ENCODE results near the gene TSPYL1. TPM values are rescaled to one million over a fixed set of nuclear protein-coding genes. Genes with fewer than 3 reads are reported as not detected.

The TSPYL1 gene
- polyA plus RNA-seq, 1 donor: 85.8 TPM

DNA sequence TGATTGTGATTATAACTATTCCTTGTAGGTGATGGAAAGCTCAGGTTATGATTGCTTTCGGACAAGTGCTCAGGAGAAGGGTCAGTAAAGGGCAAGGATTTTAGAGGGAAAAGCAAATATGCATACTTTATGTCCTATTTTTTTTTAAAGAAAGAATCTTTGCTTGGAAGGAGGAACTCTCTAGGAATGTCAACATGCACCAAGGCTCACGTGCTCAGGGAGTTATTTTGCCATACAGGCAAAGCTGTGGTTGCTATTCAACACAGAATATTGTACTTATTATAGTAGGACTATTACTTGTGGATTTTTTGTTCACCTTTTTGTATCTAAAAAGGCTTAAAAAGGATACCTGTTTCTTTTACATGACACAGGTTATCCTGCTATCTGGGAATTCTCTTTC is 3.0 kb upstream of the TSPYL1 start:
- peaks cover 8% of the 10 kb centered on the region for H3K36me3 ChIP-seq (ENCODE audit: control insufficient read depth, insufficient read depth, low read length)
- 100% methylated on average over 1 of the region's 2 CpGs for WGBS (ENCODE audit: insufficient coverage, low lambda C conversion rate)
- no peaks in the 10 kb centered on the region for H3K9me3 ChIP-seq (ENCODE audit: control insufficient read depth, low read depth, low read length)

DNA sequence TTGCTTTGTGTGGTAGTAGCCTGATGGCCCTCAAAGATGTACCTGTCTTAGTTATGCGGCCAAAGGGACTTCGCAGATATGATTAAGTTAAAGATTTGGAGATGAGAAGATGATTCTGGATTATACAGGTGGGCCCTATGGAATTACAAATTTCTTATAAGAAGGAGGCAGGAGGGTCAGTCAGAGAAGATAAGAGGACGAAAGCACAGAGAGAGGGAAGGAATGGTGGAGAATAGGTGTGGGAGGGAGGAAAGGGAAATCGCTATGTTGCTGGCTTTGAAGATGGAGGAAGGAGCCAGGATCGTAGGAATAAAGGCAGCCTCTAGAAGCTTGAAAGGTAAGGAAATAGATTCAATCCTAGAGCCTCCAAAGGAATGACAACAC is 1.2 kb upstream of the TSPYL1 start:
- Histone ChIP-seq H3K9me3 (ENCODE audit: control insufficient read depth, low read depth, low read length) (no peaks in the 10 kb centered on the region), H3K4me3 (ENCODE audit: low read length) (peak overlapping the region; percentile 94), H3K27ac (ENCODE audit: low read length) (peak overlapping the region; percentile 99), H3K36me3 (ENCODE audit: control insufficient read depth, insufficient read depth, low read length) (peaks cover 8% of the 10 kb centered on the region), H3K4me1 (ENCODE audit: control insufficient read depth, insufficient read depth, low read length) (peaks cover 7% of the 10 kb centered on the region), H3K27me3 (ENCODE audit: control insufficient read depth, insufficient read depth, low read length) (no peaks in the 10 kb centered on the region)
- 95% methylated on average over 3 of the region's 5 CpGs for WGBS (ENCODE audit: insufficient coverage, low lambda C conversion rate)
- DNase-seq: peak in 1 of 2 donors; percentile 14

More for the DNA sequence above, 3.0 kb upstream of the TSPYL1 start:
- Histone ChIP-seq H3K27ac (ENCODE audit: low read length) (no peak overlapping the region), H3K4me1 (ENCODE audit: control insufficient read depth, insufficient read depth, low read length) (peaks cover 7% of the 10 kb centered on the region), H3K27me3 (ENCODE audit: control insufficient read depth, insufficient read depth, low read length) (no peaks in the 10 kb centered on the region), H3K4me3 (ENCODE audit: low read length) (no peak overlapping the region)
- DNase-seq: no peak

DNA sequence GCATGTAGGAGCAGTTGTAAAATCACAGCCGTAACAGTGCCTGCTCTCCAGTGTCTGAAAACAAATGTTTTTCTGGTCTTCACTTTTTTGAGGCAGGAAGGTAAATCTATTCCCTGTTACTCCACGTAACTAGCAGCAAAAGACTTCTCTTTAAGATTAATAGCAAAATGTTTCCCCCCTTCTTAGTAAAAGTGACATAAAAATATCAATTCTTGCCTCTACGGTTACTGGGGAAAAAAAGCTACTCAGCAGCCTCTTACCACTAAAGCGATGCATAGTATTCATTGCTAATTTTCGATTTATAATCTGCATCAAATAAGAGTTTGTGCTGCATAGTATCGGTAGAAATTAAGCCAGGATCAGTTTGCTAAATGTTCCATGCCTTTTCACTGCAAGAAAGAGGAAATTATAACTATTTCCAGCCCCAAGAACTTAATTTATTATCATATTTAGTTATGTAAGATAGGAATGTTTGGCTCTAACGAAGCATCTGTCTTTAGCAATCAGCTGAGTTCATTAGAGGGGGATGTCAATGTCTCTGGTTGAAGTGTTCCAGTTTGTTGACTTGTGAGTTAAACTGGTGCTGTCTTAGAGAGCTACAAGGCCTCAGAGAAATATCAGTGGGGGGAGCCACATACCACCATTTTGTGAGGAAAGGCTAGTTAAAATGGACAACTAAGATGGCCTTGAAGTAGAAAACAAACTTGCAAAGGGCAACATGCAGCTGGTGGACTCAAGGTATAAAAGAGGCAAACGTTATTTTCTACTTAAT is 617 bp upstream of the TSPYL1 start:
- peak in 1 of 2 donors; percentile 46 for DNase-seq
- Histone ChIP-seq H3K4me3 (ENCODE audit: low read length) (peak overlapping the region; percentile 94), H3K9me3 (ENCODE audit: control insufficient read depth, low read depth, low read length) (no peaks in the 10 kb centered on the region), H3K27ac (ENCODE audit: low read length) (peak overlapping the region; percentile 99), H3K27me3 (ENCODE audit: control insufficient read depth, insufficient read depth, low read length) (no peaks in the 10 kb centered on the region), H3K4me1 (ENCODE audit: control insufficient read depth, insufficient read depth, low read length) (peaks cover 7% of the 10 kb centered on the region), H3K36me3 (ENCODE audit: control insufficient read depth, insufficient read depth, low read length) (peaks cover 8% of the 10 kb centered on the region)
- WGBS (ENCODE audit: insufficient coverage, low lambda C conversion rate): 30% methylated on average over 2 of the region's 8 CpGs

DNA sequence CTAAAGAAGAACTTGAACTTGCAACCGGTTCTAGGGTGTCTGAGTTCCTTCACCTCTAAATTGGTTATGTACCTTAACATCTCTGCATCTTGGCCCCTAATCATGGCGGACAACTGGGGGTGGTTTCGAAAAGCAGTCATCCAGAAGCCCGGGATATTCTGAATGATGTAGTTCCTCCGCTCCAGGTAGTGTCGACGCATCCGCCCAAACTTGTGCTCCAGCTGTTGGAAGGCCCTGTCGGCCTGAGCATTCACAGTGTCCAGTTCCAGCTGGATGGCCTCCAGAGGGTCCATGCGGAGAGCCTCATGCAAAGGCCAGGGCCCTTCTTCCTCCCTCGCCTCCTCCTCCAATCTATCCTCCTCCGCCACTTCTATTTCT is 887 bp downstream of the TSPYL1 start:
- no peaks in the 10 kb centered on the region for H3K27me3 ChIP-seq (ENCODE audit: control insufficient read depth, insufficient read depth, low read length)
- 3% methylated on average over 3 of the region's 12 CpGs for WGBS (ENCODE audit: insufficient coverage, low lambda C conversion rate)
- peak overlapping the region; percentile 99 for H3K27ac ChIP-seq (ENCODE audit: low read length)
- H3K4me3 ChIP-seq (ENCODE audit: low read length): peak overlapping the region; percentile 94
- peak in 1 of 2 donors; percentile 16 for DNase-seq
- H3K36me3 ChIP-seq (ENCODE audit: control insufficient read depth, insufficient read depth, low read length): peaks cover 13% of the 10 kb centered on the region
- H3K4me1 ChIP-seq (ENCODE audit: control insufficient read depth, insufficient read depth, low read length): peaks cover 7% of the 10 kb centered on the region
- no peaks in the 10 kb centered on the region for H3K9me3 ChIP-seq (ENCODE audit: control insufficient read depth, low read depth, low read length)

DNA sequence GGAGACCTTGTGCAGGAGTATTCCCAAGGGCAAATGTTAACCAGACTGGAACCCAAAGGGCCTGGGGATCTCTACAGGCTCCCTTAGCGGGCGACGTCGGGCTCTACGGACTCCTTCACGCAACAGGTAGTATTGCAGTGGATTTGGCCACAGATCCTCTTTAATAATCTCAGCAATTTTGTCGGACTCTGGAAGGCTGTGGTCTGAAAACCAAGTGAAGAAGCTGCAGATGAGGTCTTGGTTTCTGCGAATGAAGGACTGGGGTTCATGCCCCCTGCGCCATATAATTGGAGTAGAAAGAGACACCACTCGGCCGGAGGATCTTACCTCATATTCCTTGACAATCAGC is 1.3 kb downstream of the TSPYL1 start:
- WGBS (ENCODE audit: insufficient coverage, low lambda C conversion rate): no CpG with 5 or more reads among the region's 11 CpGs

DNA sequence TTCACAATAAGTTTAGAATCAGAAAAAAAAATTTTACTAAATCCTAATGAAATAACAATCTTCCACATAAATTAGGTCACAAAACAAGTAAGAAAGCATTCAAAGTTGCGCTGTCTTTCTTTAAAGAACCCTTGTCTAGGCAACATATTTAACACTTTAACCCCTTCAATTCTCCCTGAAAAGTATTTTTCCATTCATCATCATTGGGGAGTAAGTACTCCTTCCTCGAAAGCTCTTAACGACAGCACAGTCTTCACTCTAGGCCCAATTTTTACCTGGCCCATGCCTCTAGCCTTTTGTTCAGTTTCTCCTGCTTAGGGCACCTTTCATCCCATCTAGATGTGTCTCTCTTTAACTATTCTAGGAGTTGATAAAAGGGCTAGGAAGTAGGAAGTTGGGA is 2.6 kb downstream of the TSPYL1 start:
- H3K27me3 ChIP-seq (ENCODE audit: control insufficient read depth, insufficient read depth, low read length): no peaks in the 10 kb centered on the region
- no peaks in the 10 kb centered on the region for H3K9me3 ChIP-seq (ENCODE audit: control insufficient read depth, low read depth, low read length)
- DNase-seq: peak in 1 of 2 donors; percentile 27
- peaks cover 22% of the 10 kb centered on the region for H3K36me3 ChIP-seq (ENCODE audit: control insufficient read depth, insufficient read depth, low read length)
- H3K4me1 ChIP-seq (ENCODE audit: control insufficient read depth, insufficient read depth, low read length): peaks cover 7% of the 10 kb centered on the region
- H3K27ac ChIP-seq (ENCODE audit: low read length): no peak overlapping the region
- peak overlapping the region; percentile 94 for H3K4me3 ChIP-seq (ENCODE audit: low read length)
- WGBS (ENCODE audit: insufficient coverage, low lambda C conversion rate): 0% methylated on average over 1 of the region's 3 CpGs

More for the DNA sequence above, 1.3 kb downstream of the TSPYL1 start:
- H3K9me3 ChIP-seq (ENCODE audit: control insufficient read depth, low read depth, low read length): no peaks in the 10 kb centered on the region
- peak overlapping the region; percentile 94 for H3K4me3 ChIP-seq (ENCODE audit: low read length)
- H3K27ac ChIP-seq (ENCODE audit: low read length): peak overlapping the region; percentile 99
- no peak for DNase-seq
- peaks cover 7% of the 10 kb centered on the region for H3K4me1 ChIP-seq (ENCODE audit: control insufficient read depth, insufficient read depth, low read length)
- H3K27me3 ChIP-seq (ENCODE audit: control insufficient read depth, insufficient read depth, low read length): no peaks in the 10 kb centered on the region
- H3K36me3 ChIP-seq (ENCODE audit: control insufficient read depth, insufficient read depth, low read length): peaks cover 15% of the 10 kb centered on the region

DNA sequence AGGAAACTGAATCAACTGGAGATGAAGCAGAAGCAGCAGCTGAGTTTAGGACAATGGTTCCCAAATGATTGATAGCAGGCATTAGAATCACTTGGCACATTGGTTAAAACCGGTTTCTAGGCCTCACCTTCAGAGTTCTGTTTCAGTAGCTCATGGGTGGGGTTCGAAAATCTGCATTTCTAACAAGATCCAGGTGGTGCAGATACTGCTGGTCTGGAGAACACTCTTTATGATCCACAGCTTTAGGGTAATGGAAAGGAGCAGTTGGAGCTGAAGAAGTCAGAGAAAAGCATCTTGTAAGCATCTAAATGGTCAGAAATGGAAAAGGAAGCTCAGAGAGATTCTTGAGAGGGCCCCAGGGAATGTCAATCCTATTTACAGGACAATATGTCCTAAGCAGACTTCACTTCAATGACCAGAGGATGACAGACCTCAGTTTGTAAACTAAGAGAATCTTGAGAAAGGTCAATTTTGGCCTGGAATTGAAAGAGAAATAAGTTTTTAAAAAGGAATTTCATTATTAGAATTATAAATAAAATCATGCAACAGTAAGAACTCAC is 8.5 kb downstream of the TSPYL1 start:
- Histone ChIP-seq H3K36me3 (ENCODE audit: control insufficient read depth, insufficient read depth, low read length) (peaks cover 23% of the 10 kb centered on the region), H3K9me3 (ENCODE audit: control insufficient read depth, low read depth, low read length) (no peaks in the 10 kb centered on the region), H3K27ac (ENCODE audit: low read length) (no peak overlapping the region), H3K4me3 (ENCODE audit: low read length) (no peak overlapping the region), H3K27me3 (ENCODE audit: control insufficient read depth, insufficient read depth, low read length) (no peaks in the 10 kb centered on the region), H3K4me1 (ENCODE audit: control insufficient read depth, insufficient read depth, low read length) (no peaks in the 10 kb centered on the region)
- DNase-seq: no peak
- WGBS (ENCODE audit: insufficient coverage, low lambda C conversion rate): no CpG with 5 or more reads among the region's 2 CpGs

DNA sequence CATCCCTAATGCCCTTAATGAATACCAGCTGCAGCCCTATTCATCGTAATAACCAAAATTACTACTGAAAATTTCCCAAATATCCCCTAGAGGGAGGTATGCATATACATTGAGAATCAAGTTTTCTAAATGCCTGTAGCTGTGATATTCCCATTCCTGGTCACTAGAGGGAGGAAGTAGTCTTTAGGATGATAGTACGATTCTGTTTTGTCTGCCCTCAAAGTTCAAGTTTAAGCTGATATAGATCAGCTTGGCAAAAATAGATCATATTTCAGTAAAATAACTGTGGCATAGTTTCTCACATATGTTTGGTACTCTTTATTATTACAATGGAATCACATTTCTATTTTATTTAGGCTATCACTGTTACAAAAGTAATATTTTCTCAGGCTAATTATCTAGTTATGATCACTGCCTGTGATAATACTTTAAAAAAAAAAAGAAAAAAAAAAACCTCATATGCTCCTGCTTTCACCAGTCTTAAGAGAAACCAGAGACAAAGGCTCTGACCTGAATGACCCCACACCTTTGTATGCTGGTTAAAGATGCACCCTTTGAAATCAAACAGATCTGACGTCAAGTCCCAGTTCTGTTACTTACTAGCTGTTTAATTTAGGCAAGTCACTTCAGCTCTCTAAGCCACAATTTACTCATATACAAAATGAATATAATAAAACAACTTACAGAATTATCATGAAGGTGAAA is 11.0 kb downstream of the TSPYL1 start:
- Histone ChIP-seq H3K9me3 (ENCODE audit: control insufficient read depth, low read depth, low read length) (peaks cover 3% of the 10 kb centered on the region), H3K36me3 (ENCODE audit: control insufficient read depth, insufficient read depth, low read length) (peaks cover 29% of the 10 kb centered on the region), H3K4me3 (ENCODE audit: low read length) (no peak overlapping the region), H3K27ac (ENCODE audit: low read length) (no peak overlapping the region), H3K27me3 (ENCODE audit: control insufficient read depth, insufficient read depth, low read length) (no peaks in the 10 kb centered on the region), H3K4me1 (ENCODE audit: control insufficient read depth, insufficient read depth, low read length) (no peaks in the 10 kb centered on the region)
- DNase-seq: peak; percentile 31 to 49
- WGBS (ENCODE audit: insufficient coverage, low lambda C conversion rate): no CpG with 5 or more reads among the region's 3 CpGs

DNA sequence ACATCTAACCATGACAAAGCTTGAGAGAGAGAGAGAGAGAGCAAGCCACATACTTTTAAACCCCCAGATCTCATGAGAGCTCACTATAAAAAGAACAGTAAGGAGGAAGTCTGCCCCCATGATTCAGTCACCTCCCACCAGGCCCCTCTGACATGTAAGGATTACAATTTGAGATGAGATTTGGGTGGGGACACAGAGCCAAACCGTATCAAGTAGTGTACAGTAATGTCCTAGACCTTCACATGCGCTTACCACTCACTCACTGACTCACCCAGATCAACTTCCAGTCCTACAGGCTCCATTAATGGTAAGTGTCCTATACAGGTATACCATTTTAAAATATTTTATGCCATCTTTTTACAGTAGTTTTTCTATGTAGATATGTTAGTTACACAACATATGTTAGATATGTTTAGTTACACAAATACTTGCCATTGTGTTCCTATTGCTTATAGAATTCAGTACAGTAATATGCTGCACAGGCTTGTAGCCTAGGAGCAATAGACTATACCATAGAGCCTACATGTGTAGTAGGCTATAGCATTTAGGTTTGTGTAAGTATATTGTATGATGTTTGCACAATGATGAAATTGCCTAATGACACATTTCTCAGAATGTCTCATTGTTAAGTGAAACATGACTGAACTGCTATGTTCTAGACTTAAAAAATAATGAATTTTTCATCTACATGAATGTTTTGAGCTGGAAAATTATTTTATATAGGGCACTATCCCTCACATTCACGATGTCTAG is 11.7 kb downstream of the TSPYL1 start:
- H3K9me3 ChIP-seq (ENCODE audit: control insufficient read depth, low read depth, low read length): peaks cover 9% of the 10 kb centered on the region
- DNase-seq: no peak

DNA sequence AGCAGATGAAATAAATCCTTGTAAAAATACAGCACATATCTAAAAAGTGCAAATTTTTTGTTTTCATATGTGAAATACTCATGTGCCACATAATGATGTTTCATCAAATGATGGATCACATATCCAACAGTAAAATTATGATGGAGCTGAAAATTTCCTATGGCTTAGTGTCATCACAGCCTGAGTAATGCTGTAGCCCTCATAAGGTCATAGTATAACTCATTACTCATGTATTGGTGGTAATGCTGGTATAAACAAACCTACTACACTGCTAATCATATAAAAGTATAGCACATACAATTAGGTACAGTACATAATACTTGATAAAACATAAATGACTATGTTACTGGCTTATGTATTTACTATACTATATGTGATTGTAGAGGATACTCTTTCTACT is 12.9 kb downstream of the TSPYL1 start:
- no peaks in the 10 kb centered on the region for H3K4me1 ChIP-seq (ENCODE audit: control insufficient read depth, insufficient read depth, low read length)
- H3K27ac ChIP-seq (ENCODE audit: low read length): no peak overlapping the region
- peaks cover 12% of the 10 kb centered on the region for H3K9me3 ChIP-seq (ENCODE audit: control insufficient read depth, low read depth, low read length)
- H3K36me3 ChIP-seq (ENCODE audit: control insufficient read depth, insufficient read depth, low read length): peaks cover 19% of the 10 kb centered on the region
- H3K4me3 ChIP-seq (ENCODE audit: low read length): no peak overlapping the region
- DNase-seq: no peak
- no peaks in the 10 kb centered on the region for H3K27me3 ChIP-seq (ENCODE audit: control insufficient read depth, insufficient read depth, low read length)

More for the DNA sequence above, 11.7 kb downstream of the TSPYL1 start:
- Histone ChIP-seq H3K27ac (ENCODE audit: low read length) (no peak overlapping the region), H3K4me3 (ENCODE audit: low read length) (no peak overlapping the region), H3K36me3 (ENCODE audit: control insufficient read depth, insufficient read depth, low read length) (peaks cover 23% of the 10 kb centered on the region), H3K4me1 (ENCODE audit: control insufficient read depth, insufficient read depth, low read length) (no peaks in the 10 kb centered on the region), H3K27me3 (ENCODE audit: control insufficient read depth, insufficient read depth, low read length) (no peaks in the 10 kb centered on the region)
- WGBS (ENCODE audit: insufficient coverage, low lambda C conversion rate): no CpG with 5 or more reads among the region's 3 CpGs

All from large intestine (tissue), 3 donors.